ENCODE data around the gene ERBB4. TPM values are rescaled to one million over a fixed set of nuclear protein-coding genes. Genes with fewer than 3 reads are reported as not detected.

ERBB4 gene
- total RNA-seq, 1 donor from 2014 or later: 1.7 TPM

GRCh38 chr2:212078103-212078502 is 460.5 kb downstream of the ERBB4 start:
- TF ChIP-seq CTCF (IDR thresholded peaks at IDR 0.05): no peak
- no peak for DNase-seq (ENCODE audit: low spot score in 2 of 2)
- intact Hi-C loops (cut with DNase I): no loop called here
- H3K4me3 ChIP-seq: no peak overlapping the region
- H3K9me3 ChIP-seq: no peaks in the 10 kb centered on the region
- H3K4me1 ChIP-seq: no peaks in the 10 kb centered on the region
- H3K27me3 ChIP-seq: no peaks in the 10 kb centered on the region
- H3K36me3 ChIP-seq: no peaks in the 10 kb centered on the region
- no peak overlapping the region for H3K27ac ChIP-seq

GRCh38 chr2:212076456-212076855 is 462.1 kb downstream of the ERBB4 start:
- no peak for TF ChIP-seq CTCF (IDR thresholded peaks at IDR 0.05)

GRCh38 chr2:212073360-212073759 is 465.2 kb downstream of the ERBB4 start:
- intact Hi-C loops (cut with DNase I): no loop called here
- DNase-seq (ENCODE audit: low spot score in 2 of 2): no peak
- no peaks in the 10 kb centered on the region for H3K9me3 ChIP-seq
- no peak overlapping the region for H3K4me3 ChIP-seq
- H3K4me1 ChIP-seq: no peaks in the 10 kb centered on the region
- H3K36me3 ChIP-seq: no peaks in the 10 kb centered on the region
- H3K27me3 ChIP-seq: no peaks in the 10 kb centered on the region
- H3K27ac ChIP-seq: no peak overlapping the region
- no peak for TF ChIP-seq CTCF (IDR thresholded peaks at IDR 0.05)

More at GRCh38 chr2:212076456-212076855, 462.1 kb downstream of the ERBB4 start:
- Histone ChIP-seq H3K9me3 (no peaks in the 10 kb centered on the region), H3K27me3 (no peaks in the 10 kb centered on the region), H3K36me3 (no peaks in the 10 kb centered on the region), H3K4me3 (no peak overlapping the region), H3K4me1 (no peaks in the 10 kb centered on the region), H3K27ac (no peak overlapping the region)
- intact Hi-C loops (cut with DNase I): no loop called here
- no peak for DNase-seq (ENCODE audit: low spot score in 2 of 2)

GRCh38 chr2:212066546-212066945 is 472.1 kb downstream of the ERBB4 start:
- no peak for TF ChIP-seq CTCF (IDR thresholded peaks at IDR 0.05)
- H3K9me3 ChIP-seq: no peaks in the 10 kb centered on the region
- DNase-seq (ENCODE audit: low spot score in 2 of 2): no peak

GRCh38 chr2:212064318-212064717 is 474.3 kb downstream of the ERBB4 start:
- no peak for DNase-seq (ENCODE audit: low spot score in 2 of 2)
- intact Hi-C loops (cut with DNase I): no loop called here
- H3K36me3 ChIP-seq: no peaks in the 10 kb centered on the region
- TF ChIP-seq CTCF (IDR thresholded peaks at IDR 0.05): no peak
- no peak overlapping the region for H3K4me3 ChIP-seq
- no peaks in the 10 kb centered on the region for H3K27me3 ChIP-seq
- peaks cover 0 to 4% of the 10 kb centered on the region in 2 donors for H3K9me3 ChIP-seq
- H3K4me1 ChIP-seq: no peaks in the 10 kb centered on the region
- H3K27ac ChIP-seq: no peak overlapping the region

More at GRCh38 chr2:212066546-212066945, 472.1 kb downstream of the ERBB4 start:
- Histone ChIP-seq H3K4me3 (no peak overlapping the region), H3K27me3 (no peaks in the 10 kb centered on the region), H3K27ac (no peak overlapping the region), H3K4me1 (no peaks in the 10 kb centered on the region), H3K36me3 (no peaks in the 10 kb centered on the region)
- intact Hi-C loops (cut with DNase I): no loop called here
